Measurements from ENCODE around the gene OTUD7B.
A peak's percentile ranks its signal among the peaks of the same experiment; 100 is the strongest.

Gene OTUD7B

GRCh38 chr1:149916898-149917252, 93.7 kb downstream of the OTUD7B start:
- no peak overlapping the region for H3K4me2 ChIP-seq (ENCODE audit: low read depth, low read length)
- no peaks in the 10 kb centered on the region for H3K9me2 ChIP-seq (replicated peaks; ENCODE audit: insufficient read depth, low read length)
- H3K4me3 ChIP-seq (ENCODE audit: low read length): no peak overlapping the region
- H3K27ac ChIP-seq (ENCODE audit: low read length): no peak overlapping the region
- H4K20me1 ChIP-seq (ENCODE audit: insufficient read depth, low read length): no peaks in the 10 kb centered on the region
- no peaks in the 10 kb centered on the region for H3K79me2 ChIP-seq (ENCODE audit: low read length)
- peaks cover 6% of the 10 kb centered on the region; the same call in 1 of the 2 replicates for H3K4me1 ChIP-seq (ENCODE audit: low read length)
- DNase-seq: no peak
- no peak overlapping the region for H3K9ac ChIP-seq (ENCODE audit: low read length)
- no peak for TF ChIP-seq EZH2phosphoT487 (IDR thresholded peaks at IDR 0.05; ENCODE audit: low read length)
- TF ChIP-seq EZH2 (optimal IDR thresholded peaks at IDR 0.05; ENCODE audit: low read depth, low read length): no peak
- no peak for TF ChIP-seq CTCF (IDR thresholded peaks at IDR 0.05; ENCODE audit: low read length)
- no peak overlapping the region for H2AFZ ChIP-seq (ENCODE audit: low read length)
- 0 out of 2 replicates have a peak, but pooled peaks cover 5% of the 10 kb centered on the region for H3F3A ChIP-seq (ENCODE audit: insufficient read depth, low read length)
- H3K9me3 ChIP-seq (replicated peaks; ENCODE audit: insufficient read depth, low read length): no peaks in the 10 kb centered on the region
- H3K27me3 ChIP-seq (replicated peaks; ENCODE audit: insufficient read depth, low read length): no peaks in the 10 kb centered on the region
- no peaks in the 10 kb centered on the region for H3K36me3 ChIP-seq (replicated peaks; ENCODE audit: insufficient read depth, low read length)

GRCh38 chr1:149916193-149916897, 94.2 kb downstream of the OTUD7B start:
- 0 out of 2 replicates have a peak overlapping the region, but pooled peaks have one; percentile 5 for H2AFZ ChIP-seq (ENCODE audit: low read length)
- H3K36me3 ChIP-seq (replicated peaks; ENCODE audit: insufficient read depth, low read length): no peaks in the 10 kb centered on the region
- no peak overlapping the region for H3K27ac ChIP-seq (ENCODE audit: low read length)
- no peaks in the 10 kb centered on the region for H3K27me3 ChIP-seq (replicated peaks; ENCODE audit: insufficient read depth, low read length)
- no peak overlapping the region for H3K4me3 ChIP-seq (ENCODE audit: low read length)
- no peak for DNase-seq
- H3K4me2 ChIP-seq (ENCODE audit: low read depth, low read length): no peak overlapping the region
- no peaks in the 10 kb centered on the region for H3K9me2 ChIP-seq (replicated peaks; ENCODE audit: insufficient read depth, low read length)
- 0 out of 2 replicates have a peak, but pooled peaks cover 5% of the 10 kb centered on the region for H3F3A ChIP-seq (ENCODE audit: insufficient read depth, low read length)
- H3K79me2 ChIP-seq (ENCODE audit: low read length): no peaks in the 10 kb centered on the region
- H3K9ac ChIP-seq (ENCODE audit: low read length): no peak overlapping the region
- H3K9me3 ChIP-seq (replicated peaks; ENCODE audit: insufficient read depth, low read length): no peaks in the 10 kb centered on the region
- TF ChIP-seq EZH2 (optimal IDR thresholded peaks at IDR 0.05; ENCODE audit: low read depth, low read length) (no peak), CTCF (IDR thresholded peaks at IDR 0.05; ENCODE audit: low read length) (no peak), EZH2phosphoT487 (IDR thresholded peaks at IDR 0.05; ENCODE audit: low read length) (no peak)
- no peaks in the 10 kb centered on the region for H4K20me1 ChIP-seq (ENCODE audit: insufficient read depth, low read length)
- H3K4me1 ChIP-seq (ENCODE audit: low read length): peaks cover 6% of the 10 kb centered on the region; the same call in 1 of the 2 replicates

GRCh38 chr1:149915429-149916192, 94.9 kb downstream of the OTUD7B start:
- Histone ChIP-seq H3K9me2 (replicated peaks; ENCODE audit: insufficient read depth, low read length) (no peaks in the 10 kb centered on the region), H3K9ac (ENCODE audit: low read length) (no peak overlapping the region)
- DNase-seq: no peak

More at GRCh38 chr1:149915429-149916192, 94.9 kb downstream of the OTUD7B start:
- no peak overlapping the region for H3K27ac ChIP-seq (ENCODE audit: low read length)
- no peaks in the 10 kb centered on the region for H3K79me2 ChIP-seq (ENCODE audit: low read length)
- no peaks in the 10 kb centered on the region for H4K20me1 ChIP-seq (ENCODE audit: insufficient read depth, low read length)
- no peak overlapping the region for H3K4me2 ChIP-seq (ENCODE audit: low read depth, low read length)
- H3K36me3 ChIP-seq (replicated peaks; ENCODE audit: insufficient read depth, low read length): no peaks in the 10 kb centered on the region
- no peak for TF ChIP-seq EZH2 (optimal IDR thresholded peaks at IDR 0.05; ENCODE audit: low read depth, low read length)
- TF ChIP-seq EZH2phosphoT487 (IDR thresholded peaks at IDR 0.05; ENCODE audit: low read length): no peak
- TF ChIP-seq CTCF (IDR thresholded peaks at IDR 0.05; ENCODE audit: low read length): no peak
- H2AFZ ChIP-seq (ENCODE audit: low read length): 0 out of 2 replicates have a peak overlapping the region, but pooled peaks have one; percentile 5
- no peaks in the 10 kb centered on the region for H3K27me3 ChIP-seq (replicated peaks; ENCODE audit: insufficient read depth, low read length)
- no peaks in the 10 kb centered on the region for H3F3A ChIP-seq (ENCODE audit: insufficient read depth, low read length)
- no peak overlapping the region for H3K4me3 ChIP-seq (ENCODE audit: low read length)
- H3K9me3 ChIP-seq (replicated peaks; ENCODE audit: insufficient read depth, low read length): no peaks in the 10 kb centered on the region
- peaks cover 6% of the 10 kb centered on the region; the same call in 1 of the 2 replicates for H3K4me1 ChIP-seq (ENCODE audit: low read length)
